Left renal cortex interstitium (tissue), 4 donors: ENCODE measurements around the gene TULP4. TPM values are rescaled to one million over a fixed set of nuclear protein-coding genes. Genes with fewer than 3 reads are reported as not detected.

Experiments
- DNase-seq, 4 donors: peaks; one replicate each; pipeline ENCODE4 v3.0.0-alpha.2; 2013; ENCODE audit warnings: low read depth in 4 of 4, low spot score in 2 of 4, missing footprints in 1 of 4
- polyA plus RNA-seq, 4 donors: library from polyadenylated mRNA; unstranded; fragments of 120-200 nt; gene quantifications; one replicate each; pipeline ENCODE4 v1.2.1, GENCODE V29; 2013; ENCODE audit not compliant: insufficient read length in 4 of 4

TULP4 gene
- polyA plus RNA-seq, 4 donors: 15.5 to 24.5 (median 20.7) TPM

DNA sequence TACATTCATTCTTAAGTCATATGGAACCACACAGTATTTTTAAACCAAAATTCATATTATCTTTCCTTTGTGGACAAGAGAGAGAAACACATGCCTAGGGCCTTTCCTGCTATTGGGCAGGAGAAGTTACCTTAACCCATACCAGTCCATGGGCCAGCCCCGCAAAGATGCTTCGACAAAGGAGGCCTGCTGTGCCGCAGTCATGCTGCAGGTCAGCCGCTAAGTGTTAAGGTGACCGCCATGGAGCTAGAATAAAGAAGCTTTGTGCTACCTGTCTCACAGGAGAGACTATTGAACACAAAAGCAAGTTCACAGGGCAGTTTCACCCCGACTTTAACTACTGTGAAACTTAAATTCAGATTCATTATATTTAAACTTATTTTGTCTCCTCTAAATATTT, 185.4 kb downstream of the TULP4 start:
- no peak for DNase-seq

DNA sequence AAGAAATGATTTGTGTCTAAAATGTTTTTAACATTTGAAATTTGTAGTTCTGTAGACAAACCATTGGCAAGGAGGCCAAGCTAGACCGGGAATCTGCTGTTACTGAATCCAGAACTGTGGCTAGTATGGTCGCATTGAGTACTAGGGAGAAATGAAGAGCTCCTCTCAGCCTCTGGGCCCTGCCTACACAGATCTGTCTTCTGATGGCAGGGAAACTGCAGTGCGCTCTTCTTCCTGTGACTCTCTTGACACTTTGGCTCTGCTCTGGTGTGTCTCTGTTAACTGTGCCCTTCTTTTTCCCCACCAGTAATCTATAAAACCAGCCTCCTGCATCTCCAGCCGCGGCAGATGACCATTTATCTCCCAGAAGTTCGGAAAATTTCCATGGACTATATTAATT, 186.1 kb downstream of the TULP4 start:
- no peak for DNase-seq

DNA sequence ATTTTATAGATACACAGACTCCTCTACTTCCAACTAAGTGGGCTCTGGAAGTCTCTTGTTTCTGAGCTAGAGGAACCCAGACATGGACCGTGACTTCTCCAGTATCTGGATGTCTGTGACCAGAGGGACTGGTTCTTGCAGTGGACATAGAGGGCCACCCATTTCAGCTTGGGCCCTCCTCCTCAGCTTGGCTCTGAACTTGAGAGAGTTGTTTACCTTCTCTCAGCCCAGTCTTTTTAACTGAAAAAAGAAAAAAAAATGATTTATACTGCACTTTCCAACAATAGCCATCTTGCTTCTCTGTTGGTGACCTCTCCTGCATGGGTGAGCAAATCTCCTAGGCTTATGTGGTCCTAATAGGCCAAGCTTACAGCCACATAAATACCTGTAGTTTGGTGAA, 187.3 kb downstream of the TULP4 start:
- no peak for DNase-seq

DNA sequence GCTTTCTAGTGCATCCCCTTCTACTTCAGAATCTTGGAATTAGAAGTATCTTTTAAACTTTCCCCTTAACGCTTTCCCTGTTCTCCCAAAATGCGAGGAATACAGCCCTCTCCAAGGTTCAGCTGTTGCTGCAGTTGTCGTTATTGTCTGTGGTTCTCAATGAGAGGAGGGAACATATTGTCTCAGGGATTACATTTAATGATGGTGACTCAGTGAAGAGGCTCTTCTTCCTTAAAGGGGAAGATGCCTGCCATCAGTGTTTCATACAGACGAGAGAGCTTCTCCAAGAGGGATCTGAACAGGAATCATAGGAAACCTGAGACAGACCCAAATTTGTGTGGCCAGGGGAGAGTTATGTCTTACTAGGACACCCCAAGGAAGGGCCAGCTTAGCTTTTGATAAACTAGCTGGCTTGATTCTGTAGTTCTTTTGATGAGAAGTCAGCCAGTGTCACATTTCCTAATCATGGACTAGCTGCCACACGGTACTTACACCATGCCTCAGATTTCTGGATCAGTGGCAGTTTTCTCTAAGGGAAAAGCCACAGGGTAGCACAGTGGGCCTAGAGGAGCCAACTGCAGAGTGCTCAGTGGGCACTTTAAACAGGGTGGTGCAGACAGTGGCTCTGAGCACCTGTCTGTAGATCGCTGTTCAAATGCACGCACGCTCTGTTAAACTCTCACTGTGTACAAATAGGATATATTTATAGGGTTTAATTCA, 187.9 kb downstream of the TULP4 start:
- no peak for DNase-seq

DNA sequence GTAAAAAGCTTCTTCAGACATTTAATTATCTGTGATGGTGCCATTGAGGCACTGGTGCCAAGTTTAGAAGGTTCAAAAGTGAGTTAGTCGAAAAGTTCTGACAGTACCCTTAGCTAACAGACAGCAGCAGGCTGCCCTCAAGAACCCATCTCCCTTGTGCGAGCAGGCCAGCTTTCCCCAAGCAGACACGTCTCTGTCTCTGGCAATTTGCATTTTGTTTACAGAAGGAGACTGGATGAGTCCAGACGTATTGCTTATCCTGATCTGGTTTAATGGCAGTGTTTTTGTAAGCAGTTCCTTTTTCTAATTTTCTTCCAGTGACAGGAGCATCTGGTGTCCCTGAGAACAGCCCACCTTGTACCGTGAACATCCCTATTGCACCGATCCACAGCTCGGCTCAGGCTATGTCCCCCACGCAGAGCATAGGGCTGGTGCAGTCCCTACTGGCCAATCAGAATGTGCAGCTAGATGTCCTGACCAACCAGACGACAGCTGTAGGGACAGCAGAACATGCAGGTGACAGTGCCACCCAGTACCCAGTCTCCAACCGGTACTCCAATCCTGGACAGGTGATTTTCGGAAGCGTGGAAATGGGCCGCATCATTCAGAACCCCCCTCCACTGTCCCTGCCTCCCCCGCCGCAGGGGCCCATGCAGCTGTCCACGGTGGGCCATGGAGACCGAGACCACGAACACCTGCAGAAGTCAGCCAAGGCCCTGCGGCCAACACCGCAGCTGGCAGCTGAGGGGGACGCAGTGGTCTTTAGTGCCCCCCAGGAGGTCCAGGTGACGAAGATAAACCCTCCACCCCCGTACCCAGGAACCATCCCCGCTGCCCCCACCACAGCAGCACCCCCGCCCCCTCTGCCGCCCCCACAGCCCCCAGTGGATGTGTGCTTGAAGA, 189.3 kb downstream of the TULP4 start:
- DNase-seq: no peak

DNA sequence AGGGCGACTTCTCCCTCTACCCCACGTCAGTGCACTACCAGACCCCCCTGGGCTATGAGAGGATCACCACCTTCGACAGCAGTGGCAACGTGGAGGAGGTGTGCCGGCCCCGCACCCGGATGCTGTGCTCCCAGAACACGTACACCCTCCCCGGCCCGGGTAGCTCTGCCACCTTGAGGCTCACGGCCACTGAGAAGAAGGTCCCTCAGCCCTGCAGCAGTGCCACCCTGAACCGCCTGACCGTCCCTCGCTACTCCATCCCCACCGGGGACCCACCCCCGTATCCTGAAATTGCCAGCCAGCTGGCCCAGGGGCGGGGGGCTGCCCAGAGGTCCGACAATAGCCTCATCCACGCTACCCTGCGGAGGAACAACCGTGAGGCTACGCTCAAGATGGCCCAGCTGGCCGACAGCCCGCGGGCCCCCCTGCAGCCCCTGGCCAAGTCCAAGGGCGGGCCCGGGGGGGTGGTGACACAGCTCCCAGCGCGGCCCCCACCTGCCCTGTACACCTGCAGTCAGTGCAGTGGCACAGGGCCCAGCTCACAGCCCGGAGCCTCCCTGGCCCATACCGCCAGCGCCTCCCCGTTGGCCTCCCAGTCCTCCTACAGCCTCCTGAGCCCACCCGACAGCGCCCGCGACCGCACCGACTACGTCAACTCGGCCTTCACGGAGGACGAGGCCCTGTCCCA, 190.1 kb downstream of the TULP4 start:
- no peak for DNase-seq

DNA sequence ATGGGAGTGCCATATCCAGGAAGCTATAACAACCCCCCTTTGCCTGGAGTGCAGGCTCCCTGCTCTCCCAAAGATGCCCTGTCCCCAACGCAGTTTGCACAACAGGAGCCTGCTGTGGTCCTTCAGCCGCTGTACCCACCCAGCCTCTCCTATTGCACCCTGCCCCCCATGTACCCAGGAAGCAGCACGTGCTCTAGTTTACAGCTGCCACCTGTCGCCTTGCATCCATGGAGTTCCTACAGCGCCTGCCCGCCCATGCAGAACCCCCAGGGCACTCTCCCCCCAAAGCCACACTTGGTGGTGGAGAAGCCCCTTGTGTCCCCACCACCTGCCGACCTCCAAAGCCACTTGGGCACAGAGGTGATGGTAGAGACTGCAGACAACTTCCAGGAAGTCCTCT, 191.0 kb downstream of the TULP4 start:
- no peak for DNase-seq

DNA sequence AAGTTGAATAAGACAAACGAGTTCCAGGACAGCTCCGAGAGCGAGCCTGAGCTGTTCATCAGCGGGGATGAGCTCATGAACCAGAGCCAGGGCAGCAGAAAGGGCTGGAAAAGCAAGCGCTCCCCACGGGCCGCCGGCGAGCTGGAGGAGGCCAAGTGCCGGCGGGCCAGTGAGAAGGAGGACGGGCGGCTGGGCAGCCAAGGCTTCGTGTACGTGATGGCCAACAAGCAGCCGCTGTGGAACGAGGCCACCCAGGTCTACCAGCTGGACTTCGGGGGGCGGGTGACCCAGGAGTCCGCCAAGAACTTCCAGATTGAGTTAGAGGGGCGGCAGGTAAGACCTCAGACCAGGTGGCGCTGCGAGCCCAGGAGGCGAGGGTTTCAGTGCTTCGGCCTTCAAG, 191.6 kb downstream of the TULP4 start:
- no peak for DNase-seq

DNA sequence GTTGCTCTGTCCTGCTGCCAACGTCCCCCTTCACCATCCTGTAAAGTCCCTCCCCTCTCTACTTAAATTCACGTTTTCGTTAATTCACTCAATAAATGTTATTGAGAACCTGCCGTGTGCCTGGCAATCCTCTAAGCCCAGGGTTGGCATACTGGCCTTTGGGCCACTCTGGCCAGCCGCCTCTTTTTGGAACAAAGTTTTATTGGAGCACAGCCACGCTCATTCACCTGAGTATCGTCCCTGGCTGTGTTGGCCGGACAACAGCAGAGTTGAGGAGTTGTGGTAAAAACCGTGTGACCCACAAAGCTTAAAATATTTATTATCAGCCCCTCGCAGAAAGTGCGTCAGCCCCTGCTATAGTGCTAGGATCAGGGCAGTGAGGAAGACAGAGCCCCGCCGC, 192.9 kb downstream of the TULP4 start:
- DNase-seq: no peak

DNA sequence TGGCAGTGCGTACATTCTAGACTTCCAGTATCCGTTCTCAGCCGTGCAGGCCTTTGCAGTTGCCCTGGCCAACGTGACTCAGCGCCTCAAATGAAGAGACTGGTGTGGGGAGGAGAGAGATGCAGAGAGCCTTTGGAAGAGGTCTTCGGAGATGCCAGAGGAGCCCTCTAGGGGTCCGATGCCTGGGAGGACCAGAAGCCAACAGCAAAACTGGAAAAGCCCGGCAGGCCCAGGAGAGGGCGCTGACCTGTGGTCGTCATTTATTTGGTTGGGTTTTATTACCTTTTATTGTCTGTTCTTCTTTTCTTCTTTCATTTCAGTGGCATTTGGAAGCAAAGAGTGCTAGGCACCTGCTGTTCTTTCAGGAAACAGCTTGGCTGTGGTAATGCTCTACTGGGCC, 194.3 kb downstream of the TULP4 start:
- DNase-seq: no peak

DNA sequence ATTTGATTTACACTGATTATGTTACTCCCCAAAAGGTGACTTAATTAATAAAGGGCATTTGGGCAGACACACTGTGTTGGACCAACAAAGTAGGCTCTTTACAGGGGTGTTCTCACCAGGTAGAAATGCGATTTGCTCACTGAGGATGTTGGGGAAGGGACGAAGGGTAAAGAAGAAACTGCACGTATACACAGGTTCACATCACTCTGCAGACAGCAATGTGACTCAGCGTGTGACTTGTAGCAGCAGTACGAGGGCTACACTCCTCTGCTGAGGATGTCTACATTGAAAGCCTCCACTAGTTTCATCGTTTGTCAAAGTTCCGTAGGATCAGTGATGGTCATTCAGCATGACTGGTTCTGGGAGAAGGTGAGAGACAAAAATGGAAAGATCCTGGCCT, 194.9 kb downstream of the TULP4 start:
- no peak for DNase-seq

DNA sequence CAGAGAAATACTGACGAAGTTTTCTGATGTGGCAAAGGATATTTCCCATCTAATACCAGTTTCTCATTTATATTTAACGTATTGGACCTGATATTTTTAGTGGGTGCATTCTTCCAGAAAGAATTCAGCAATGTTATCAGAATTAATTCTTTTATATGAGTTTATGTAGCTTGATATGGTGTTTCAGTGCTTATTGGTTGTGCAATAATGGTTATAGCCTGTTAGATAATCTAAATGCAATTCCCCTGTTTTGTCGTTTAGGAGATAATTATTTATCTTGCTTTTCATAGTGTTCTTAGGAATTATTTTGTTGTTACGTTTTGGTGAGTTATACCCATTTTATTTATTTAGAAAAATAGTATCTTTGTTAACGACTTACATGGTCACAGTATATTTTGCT, 196.2 kb downstream of the TULP4 start:
- DNase-seq: no peak

DNA sequence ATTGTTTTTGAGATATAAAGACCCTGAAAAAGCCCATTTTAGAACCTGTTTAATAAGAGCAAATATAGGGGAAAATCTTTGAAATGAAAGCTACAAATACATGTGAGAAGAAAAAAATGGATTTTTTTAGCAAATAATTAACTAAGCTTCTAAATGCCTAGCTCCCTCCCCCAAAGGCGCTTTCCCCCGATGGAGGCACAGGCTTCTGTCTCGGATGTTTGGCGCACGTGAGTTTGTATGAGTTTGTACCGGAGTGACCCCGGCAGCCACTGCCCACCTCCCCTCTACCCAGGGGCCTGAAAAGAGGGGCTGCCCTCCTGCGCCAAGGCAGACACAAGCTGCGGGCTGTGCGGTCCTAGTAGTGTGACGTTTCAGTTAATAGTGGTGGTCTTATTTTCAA, 197.2 kb downstream of the TULP4 start:
- DNase-seq: no peak

DNA sequence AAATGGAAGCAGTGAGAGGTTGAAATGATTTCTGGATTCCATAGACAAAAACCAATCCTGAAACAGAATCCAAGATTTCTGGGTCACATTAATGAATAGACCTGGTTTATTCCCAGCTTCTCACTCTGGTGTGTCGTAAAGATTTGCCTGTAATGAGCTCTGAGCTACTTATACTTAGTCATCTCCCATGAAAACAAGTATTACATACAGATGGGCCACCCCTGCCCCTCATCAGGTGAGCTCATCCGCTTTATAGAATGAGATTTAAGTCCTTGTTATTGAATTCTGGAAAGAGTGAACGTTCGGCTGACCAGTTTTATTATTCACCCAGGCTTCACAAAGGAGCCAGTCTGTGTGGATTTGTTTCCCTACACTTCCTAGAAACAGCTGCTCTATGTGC, 200.5 kb downstream of the TULP4 start:
- DNase-seq: no peak

DNA sequence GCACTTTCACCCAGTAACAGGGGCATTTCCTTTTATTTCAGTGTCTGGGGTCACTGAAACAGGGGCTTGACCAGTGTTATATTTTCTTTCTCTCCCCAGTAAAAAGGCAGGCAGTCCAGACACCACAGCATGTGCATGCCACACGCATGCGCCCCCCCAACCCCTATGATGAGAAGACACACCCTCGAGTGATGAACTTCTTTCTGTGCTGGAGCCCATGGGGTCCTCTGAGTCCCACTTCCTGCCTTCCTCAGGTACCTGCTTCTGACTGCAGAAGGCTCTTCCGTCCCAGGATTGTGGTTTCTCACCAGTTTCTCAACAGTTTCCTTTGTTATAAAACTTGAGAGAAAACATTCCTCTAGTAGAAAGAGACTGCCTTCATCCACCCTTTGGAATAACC, 201.9 kb downstream of the TULP4 start:
- no peak for DNase-seq

DNA sequence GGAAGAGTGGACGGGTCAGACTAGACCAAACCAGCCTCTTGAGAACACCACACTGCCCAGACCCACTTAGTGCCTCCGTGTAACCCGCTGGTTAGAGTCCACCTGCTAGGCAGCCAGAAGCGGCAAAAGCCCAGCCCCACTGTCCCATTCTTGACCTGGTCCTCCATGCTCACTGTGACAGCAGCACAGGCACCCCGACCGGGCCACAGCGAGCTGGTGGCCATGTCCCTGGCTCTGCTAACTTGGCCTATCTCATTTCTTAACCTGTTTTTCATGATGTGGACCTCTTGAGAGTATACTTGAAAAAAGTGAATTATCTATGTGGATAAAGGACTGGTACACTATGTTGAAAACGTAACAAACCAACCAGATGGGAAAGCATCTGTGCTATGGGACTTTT, 202.7 kb downstream of the TULP4 start:
- DNase-seq: no peak

DNA sequence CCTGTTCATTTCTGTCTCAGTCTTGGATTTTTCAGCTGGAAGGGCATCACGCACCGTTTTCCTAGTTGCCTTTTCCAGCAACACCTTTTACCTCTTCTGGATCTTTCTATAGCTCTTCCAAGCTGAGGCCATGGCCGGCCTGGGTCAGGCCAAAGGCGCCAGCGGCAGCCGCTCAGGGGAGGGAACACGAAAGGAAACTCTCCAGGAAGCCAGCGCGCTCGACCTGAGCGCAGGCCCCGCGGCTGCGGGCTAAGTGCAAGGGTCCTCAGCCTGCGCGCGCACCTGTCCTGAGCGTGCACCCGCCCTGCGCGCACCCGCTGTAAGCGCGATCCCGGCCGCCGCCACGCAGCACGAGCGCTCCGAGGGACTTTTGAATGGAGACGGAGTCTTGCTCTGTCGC, 203.8 kb downstream of the TULP4 start:
- DNase-seq: no peak

DNA sequence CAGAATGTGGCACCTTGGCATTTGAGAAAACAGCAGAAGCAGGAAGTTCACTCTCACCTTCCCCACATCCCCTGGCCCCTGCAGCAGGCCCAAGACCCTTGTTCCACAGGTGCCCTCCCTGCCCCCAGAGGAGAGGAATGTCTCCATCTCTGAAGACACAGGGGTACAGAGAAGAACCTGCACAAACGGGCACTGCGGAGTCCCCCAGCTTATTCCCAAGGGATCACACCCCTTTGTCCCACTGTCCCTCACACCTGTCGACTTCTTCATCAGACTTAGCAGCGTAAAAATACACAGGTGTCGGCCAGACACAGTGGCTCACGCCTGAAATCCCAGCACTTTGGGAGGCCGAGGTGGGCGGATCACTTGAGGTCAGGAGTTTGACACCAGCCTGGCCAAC, 204.8 kb downstream of the TULP4 start:
- DNase-seq: no peak

DNA sequence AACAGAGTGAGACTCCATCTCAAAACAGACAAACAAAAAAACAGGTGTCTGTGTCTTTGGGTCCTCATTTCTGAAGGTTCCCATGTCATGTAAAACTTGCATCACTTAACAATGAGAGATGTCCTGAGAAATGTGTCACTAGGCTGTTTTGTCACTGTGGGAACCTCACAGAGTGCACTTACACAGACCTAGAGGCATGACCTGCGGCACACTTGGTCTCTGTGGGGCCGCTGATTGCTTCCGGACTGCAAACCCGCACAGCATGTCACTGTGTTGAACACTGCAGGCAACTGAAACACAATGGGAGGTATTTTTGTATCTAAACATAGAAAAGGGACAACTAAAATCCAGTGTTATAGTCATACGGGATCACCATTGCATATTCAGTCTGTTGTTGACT, 205.3 kb downstream of the TULP4 start:
- DNase-seq: no peak

DNA sequence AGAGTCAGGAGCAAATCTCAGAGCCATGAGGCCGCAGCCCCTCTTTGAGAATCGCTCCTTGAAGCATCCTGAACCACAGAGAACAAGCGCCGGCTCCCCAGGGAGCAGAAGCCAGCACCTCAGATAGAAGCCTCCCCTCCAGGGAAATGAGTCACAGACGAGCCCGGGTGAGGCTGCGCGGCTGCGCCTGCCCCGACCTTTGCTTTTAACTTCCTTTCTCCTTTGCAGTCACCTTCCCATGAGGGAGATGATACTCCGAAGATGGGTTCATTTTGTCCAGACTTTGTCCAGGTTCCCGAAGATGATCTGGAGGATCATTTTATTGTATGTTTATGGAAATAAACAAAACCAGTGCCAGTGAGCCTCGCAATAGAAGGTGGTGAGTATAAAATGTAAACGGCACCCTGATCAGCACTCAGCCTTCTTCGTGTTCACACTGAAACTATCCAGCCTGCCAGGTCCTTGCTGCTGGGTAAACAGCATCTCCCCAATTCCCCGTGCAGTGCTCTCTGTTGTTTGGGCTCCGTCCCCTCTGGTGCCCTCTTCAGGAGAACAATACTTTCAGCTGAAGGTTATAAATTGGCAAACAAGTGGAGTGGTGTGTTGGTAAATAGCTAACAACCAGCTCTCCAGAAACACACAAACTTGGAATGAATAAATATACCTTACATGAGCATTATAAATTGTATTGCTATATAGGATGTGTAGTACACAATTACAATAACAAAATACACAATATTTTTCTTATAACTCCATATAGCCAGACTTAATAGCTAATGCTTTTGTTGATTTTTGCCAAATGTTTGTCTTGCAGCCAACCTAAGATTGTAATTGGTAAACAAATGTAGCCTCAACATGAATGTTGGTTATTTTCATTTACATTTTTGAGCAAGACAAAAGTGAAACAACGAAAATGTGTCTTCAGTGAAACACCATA, 206.2 kb downstream of the TULP4 start:
- no peak for DNase-seq
